NCI-H1105 treated with DMSO at 0.1 percent for 48 hours (cell line): ENCODE measurements around the gene GUCA2A.
"Not testable (repeated sequence)": the region's sequence is repeated elsewhere in the genome, so short reads cannot be mapped to it uniquely, and the experiment has no call there.

Experiments used
- DNase-seq: peaks from one replicate; lab custom pipeline; 2025; lab: John Stamatoyannopoulos, UW

GUCA2A gene

GRCh38 chr1:42164551-42165420, at the start of gene GUCA2A:
Gene GUCA2A, minus strand, starts transcription at chr1:42164745. Its CDS starts 33 bp downstream, at chr1:42164712.
- no peak for DNase-seq

GRCh38 chr1:42211224-42211623, 46.7 kb upstream of the GUCA2A start:
- DNase-seq = no peak

DNA sequence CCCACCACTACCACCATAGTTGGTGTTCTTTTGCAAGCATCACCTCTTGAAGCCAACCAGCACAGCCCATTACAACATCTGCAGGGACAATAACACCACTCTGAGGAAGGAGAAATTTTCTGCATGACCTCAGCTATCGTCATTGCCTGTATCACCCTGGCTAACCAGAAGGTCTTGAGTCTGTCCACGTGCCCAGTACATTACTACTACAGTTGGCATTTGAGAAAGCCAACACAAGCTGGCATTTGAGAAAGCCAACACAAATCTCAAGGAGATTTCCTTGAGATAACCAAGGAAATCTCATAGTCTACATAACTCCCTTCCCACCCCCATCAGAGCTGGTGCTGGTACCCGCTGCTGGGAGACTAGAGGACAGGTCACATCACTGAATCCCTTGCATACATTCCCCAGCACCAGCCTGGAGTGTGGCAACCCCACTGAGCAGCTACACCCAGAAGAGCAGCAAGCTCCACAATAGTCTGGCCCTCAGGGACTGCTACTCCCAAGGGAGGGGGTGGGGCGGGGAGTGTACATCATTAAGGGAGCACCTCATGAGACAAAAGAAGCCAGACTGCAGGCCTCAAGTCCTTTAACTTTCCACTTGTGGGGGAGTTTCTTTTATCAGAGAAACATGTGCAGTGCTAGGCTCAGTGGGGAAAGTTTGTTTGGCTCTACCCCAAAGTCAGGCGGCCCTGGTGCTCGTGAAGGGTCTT, 46.0 kb upstream of the GUCA2A start:
- no peak for DNase-seq

DNA sequence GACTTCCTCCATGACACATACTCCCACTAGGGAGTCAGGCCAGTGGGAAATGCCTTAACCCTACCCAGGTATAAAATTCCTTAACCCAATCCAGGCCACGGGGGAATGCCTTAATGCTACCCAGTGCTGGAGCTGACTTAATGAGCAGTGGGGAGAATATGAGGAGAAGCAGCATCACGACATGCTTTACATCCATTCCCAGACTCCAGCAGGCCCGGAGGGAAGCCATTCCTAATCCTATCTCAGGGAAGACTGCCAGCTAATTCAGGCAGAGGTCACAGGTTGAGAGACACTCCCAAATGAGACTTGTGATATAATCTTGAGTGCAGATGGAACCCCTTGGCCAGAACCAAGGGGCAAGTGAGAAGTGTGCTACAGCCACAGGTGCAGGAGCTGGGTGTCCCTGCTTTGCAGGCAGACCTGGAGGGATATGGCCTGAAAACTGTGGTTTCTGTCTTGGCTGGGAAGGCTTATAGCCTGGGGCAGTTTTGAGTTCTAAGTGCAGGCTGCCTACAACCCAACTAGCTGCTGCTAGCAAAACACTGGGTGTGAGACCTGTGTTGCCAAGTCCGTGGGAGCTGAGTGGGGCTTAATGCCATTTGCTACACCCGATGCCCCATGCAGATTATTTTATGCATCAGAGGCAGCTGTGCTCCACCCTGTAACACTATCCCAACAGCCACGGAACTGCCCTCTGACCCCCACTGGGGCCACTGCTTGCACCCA, 45.1 kb upstream of the GUCA2A start:
- DNase-seq = no peak

DNA sequence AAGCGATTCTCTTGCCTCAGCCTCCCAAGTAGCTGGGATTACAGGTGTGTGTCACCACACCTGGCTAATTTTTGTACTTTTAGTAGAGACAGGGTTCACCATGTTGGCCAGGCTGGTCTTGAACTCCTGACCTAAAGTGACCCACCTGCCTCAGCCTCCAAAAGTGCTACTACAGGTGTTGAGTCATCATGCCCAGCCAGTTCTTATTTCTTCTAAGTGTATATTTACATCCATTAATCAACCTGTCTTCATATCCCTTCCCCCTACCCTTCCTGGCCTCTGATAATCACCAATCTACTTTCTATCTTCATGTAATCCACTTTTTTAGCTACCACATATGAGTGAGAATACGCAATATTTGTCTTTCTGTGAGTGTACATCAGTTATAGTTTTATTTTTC, 42.4 kb upstream of the GUCA2A start:
- DNase-seq = not testable (repeated sequence)

DNA sequence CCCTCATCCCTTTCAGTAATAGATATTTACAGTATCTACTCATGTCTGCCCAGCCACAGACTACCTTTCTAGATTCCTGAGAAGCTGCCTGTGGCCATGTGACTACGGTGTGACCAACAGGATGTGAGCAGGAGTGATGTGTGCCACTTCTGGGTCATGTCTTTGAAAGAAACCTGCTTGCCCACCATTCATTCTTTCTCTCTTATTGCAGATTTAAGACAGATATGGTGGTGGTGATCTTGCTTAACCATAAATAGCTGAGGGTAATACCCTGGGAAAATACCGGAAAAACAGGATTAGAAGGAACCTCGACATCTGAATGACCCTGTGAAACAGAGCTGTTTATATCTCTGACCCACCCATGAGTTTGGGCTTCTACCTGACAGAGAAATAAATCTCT, 41.6 kb upstream of the GUCA2A start:
- DNase-seq = no peak

DNA sequence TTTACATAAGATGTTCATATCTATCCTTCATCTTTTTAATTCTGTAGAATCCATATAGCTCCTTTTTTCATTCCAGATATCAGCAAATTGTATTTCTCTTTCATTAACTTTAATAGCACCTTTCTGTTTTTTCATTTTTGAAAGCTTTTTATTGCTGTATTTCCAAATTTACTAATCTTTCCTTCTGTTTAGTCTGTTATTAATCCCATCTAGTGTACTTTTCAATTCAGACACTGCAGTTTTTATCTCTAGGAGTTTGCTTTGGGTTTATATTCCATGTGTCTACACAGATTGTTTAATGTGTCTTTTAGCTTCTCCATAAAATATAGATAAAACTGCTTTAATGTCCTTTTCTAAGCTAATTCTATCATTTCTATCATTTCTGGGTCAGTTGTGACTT, 37.4 kb upstream of the GUCA2A start:
- DNase-seq = no peak

- DNase-seq = no peak
Measured at GRCh38 chr1:42198251-42198650, 33.7 kb upstream of the GUCA2A start.

DNA sequence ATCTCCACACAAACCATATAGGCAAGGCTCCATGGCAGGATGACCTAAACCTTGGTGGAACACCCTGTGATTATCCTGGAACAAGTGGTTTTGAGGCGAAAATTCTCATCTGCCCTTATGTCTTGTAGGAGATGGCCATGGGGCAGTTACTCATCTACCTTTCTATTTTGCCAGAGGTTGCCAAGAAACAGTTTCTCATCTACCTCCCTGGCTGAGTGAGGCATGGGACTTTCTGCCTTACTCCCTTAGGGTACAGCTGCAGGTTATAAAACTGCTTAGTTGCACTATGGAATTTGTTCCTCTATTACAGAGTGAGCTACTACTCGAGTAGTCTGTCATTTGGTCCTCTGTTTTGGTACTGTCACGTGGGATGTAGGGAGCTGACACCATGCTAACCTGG, 31.3 kb upstream of the GUCA2A start:
- no peak for DNase-seq

DNA sequence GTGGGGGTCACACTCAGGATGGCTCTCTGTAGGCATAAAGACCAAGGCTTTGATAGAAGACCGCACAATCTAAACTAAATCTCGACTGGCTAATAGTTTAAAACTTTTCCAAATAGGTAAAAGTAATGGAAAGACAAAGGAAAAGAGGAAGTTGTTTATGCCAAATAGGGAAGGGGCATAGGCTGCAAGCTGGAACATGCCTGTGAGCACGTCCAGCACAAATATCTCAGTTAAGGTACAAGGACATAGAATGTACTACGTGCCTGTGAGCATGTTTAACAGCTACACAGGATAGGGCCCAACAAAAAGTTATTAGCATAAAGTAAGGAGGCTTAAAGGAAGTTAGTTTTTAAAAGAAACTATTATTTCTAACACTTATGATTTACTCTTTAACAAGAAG, 27.6 kb upstream of the GUCA2A start:
- no peak for DNase-seq

GRCh38 chr1:42191319-42191718, 26.8 kb upstream of the GUCA2A start:
- no peak for DNase-seq

- no peak for DNase-seq
Measured at GRCh38 chr1:42189931-42190853, 25.6 kb upstream of the GUCA2A start.

- no peak for DNase-seq
Measured at GRCh38 chr1:42186152-42186551, 21.6 kb upstream of the GUCA2A start.

- no peak for DNase-seq
Measured at GRCh38 chr1:42184616-42185015, 20.1 kb upstream of the GUCA2A start.

- no peak for DNase-seq
Measured at GRCh38 chr1:42183957-42184268, 19.4 kb upstream of the GUCA2A start.

GRCh38 chr1:42183210-42183956, 18.8 kb upstream of the GUCA2A start:
- DNase-seq = no peak

DNA sequence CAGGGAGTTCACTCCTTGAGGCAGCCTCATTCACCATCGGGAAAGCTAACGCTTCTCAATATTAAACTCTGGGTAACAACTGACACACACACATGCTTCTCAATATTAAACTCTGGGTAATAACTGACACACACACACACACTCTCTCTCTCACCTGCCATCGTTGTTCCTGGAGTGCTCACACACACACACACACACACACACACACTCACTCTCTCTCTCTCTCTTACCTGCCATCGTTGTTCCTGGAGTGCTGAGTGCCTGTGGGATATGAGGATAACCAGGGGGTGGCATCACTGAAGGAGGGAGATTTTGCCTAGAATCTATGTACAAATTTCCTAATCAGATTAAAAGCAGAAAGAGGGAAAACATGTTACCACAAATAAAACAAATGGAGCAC, 17.1 kb upstream of the GUCA2A start:
- DNase-seq = no peak

DNA sequence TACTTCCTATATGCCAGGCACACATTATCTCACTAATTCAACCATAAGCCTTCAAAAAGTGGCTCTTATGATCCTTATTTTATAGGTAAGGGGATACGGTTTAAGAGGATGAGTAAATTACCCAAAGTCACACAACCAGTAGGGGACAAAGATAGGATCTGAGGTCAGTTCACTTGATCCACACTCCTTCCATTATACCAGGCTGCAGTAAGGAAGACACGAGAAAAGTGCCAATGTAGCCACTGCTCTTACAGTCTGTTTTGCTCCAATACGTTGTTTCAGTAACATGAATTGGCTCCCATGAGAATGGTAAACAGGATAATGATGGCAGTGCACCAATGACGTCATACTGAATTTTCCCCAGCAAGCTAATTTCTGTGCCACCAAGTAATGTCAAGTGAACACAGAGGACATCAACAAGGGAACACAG, 15.4 kb upstream of the GUCA2A start:
- no peak for DNase-seq

GRCh38 chr1:42179275-42179674, 14.7 kb upstream of the GUCA2A start:
- no peak for DNase-seq

GRCh38 chr1:42178249-42178648, 13.7 kb upstream of the GUCA2A start:
- DNase-seq = no peak

GRCh38 chr1:42177541-42177981, 13.0 kb upstream of the GUCA2A start:
- DNase-seq = peak; percentile 87
